UCSD-AML1 (cell line): ENCODE data around the gene LMTK2.
A peak's percentile ranks its signal among the peaks of the same experiment; 100 is the strongest.
"Not testable (repeated sequence)": the region's sequence is repeated elsewhere in the genome, so short reads cannot be mapped to it uniquely, and the experiment has no call there.

Experiments
- DNase-seq: peaks from one replicate; lab custom pipeline; 2025; ENCODE audit not compliant: unreplicated experiment; lab: John Stamatoyannopoulos, UW

Gene LMTK2

DNA sequence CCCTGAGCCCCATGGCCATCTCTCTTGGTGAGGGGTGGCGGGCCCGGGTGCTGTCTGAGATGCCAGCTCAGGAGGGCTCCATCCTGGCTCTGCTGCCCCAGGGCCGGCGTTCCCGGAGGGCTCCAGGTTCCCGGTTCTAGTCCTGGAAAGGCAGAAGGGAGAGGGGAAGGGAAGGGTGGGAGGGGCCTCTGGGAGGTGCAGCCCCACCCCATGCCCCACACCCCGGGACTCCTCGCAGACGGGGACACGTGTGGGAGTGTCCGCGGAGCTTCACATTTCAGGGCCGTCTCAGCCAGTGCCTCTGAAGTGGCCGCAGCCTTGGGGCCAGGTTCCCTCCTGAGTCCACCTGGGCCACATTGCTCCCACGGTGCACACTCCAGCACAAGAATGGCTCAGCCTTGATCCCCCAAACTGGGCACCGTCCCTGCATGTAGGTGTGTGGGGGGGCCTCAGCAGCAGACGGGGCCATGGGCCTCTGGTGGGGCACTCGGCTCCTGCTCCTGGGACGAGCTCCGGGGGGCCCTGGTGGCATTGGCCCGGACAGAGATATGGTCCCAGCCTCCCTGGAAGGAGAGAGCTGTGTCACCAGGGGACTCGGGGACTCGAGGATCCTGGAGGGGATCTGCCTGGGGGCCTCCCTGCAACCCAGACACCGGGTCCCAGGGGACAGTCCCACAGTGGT lies 110.4 kb downstream of the LMTK2 start:
- DNase-seq, result no peak

DNA sequence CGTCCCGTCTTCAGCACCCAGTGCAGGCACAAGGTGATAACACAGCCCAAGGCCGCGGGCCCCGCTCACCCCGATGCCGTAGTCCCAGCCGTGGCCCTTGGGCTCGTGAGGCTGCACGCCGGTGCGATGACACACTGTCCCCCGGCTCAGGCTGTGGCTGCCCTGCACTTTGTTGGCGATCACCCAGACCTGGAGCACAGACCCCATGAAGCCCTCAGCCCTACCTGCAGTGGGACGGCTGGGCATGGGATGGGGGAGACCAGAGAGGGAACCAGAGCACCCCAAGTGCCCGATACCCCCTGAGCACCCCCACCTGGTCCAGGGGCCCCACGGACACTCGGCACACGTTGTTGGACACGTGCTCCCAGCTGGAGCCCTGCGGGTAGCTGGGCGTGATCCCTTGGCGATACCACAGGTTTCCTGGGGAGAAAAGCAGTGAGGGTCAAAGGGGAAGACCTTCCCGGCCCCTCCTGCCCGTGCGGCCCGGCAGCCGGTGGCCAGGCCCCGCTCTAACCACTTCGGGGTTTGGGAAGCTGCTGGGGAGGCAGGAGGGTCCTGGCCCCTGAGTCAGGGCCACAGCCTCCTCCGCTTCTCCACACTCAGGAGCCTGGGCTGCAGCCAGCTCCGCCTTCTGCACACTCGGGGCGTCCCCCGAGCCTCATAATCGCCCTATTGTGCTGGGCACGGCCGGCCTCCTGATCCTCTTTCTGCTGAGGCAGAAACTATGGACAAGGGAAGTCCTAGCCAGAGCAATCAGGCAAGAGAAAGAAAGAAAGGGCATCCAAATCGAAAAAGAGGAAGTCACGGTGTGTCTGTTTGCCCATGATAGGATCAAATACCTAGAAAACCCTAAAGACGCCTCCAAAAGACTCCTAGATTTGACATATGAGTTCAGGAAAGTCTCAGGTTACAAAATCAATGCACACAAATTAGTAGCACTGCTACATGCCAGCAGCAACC lies 111.2 kb downstream of the LMTK2 start:
- DNase-seq, result peak; percentile 11

DNA sequence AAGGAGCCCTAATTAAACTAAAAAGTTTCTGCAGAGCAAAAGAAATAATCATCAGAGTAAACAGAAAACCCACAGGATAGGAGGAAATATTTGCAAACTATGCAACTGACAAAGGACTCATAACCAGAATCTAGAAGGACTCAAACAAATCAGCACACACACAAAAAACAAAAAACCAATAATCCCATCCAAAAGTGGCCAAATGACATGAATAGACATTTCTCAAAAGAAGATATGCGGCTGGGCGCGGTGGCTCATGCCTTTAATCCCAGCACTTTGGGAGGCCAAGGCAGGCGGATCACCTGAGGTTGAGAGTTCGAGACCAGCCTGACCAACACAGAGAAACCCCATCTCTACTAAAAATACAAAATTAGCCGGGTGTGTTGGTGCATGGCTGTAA lies 112.7 kb downstream of the LMTK2 start:
- DNase-seq, result not testable (repeated sequence)

DNA sequence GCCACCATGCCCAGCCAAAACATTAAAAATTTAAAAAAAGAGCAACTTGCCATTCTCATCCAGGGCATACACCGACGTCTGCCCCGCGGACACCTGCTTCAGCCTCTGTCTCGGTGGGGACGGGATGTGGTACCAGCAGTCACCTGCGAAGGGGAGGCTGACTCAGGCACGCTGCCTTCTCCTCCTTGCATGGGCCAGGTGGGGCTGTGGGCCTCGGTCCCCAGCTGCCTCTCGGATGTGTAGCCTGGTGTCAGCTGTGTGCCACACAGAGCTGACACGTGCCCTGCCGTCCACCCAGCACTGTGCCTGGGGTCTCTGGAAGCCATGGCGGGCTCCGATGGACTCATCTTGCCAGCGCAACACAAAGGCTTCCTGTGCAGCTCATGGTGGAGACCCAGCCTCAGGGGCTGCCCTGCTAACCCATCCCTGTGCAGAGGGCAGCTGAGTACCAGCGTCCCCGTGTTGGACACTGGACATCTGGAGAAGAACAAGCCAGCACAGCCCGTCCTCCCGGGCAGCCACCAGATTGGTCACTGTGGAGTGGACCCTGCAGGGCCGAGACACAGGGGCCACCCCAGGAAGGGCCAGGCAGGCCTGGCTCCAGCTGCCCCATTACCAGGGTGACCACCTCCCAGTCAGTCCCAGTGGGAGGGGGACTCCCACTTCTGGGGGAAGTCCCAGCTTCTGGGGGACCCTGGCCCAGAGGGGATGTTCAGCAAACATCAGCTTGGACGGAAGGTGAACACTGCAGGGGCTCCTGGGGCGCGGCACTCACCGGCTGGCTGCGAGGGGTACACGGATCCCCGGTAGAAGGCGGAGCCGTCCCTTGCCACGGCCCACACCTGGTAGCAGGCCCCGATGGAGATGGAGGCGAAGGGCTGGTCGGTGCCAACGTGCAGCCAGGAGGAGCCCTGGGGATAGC lies 115.2 kb downstream of the LMTK2 start:
- no peak for DNase-seq

DNA sequence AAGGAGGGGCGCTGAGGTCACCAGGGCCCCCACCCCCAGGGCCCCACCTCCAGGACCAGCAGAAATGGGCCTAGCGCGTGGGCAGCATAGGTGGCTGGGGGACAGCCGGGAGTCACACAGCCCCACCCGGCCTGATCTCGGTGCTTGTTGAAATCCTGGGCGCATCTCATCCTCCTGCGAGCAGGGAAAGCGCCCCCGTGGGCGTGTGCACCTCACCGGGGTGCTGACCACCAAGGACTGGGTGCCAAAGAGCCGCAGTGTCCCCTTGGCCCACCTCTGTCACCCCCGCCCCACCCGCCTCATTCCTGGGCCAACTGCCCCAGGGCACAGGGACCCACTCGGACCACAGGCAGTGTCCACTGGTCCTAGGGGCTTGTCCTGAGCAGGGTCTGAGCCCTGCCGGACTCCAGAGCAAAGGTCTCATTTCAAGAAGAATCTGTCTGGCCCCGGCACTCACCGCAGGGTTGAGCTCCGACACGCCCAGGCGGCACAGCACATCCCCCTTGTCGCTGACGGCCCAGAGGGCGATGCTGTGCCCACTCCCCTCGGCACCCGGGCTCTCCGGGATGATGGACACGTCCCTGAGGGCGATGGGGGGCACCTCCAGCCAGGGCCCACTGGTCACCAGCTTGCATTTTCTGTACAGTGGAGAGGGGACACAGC lies 116.0 kb downstream of the LMTK2 start:
- DNase-seq, result no peak

DNA sequence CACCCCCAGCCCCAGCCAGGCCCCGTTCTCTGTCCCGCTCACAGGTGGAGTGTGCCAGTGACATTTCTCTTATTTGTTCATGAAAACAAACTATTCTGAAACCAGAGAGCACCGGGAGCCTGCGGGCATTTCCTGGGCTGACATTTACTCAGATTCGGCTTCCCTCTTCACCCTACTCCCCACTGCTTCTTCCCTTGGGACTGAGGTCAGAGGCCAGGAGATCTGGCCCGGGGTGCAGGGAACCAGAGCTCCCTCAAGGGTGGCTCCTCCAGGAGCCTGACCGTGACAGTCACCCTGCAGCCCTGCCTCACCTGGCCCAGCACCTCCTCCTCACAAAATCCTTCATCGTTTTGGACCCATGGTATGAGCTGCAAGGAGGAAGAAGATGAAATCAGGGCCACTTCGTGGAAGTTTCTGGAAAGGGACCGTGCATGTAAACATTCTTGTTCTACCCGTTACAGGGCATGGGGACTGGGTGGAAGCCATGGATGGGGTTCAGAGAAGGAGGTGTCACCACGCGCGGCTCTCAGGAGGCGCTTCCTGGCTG lies 116.8 kb downstream of the LMTK2 start:
- DNase-seq, result no peak

DNA sequence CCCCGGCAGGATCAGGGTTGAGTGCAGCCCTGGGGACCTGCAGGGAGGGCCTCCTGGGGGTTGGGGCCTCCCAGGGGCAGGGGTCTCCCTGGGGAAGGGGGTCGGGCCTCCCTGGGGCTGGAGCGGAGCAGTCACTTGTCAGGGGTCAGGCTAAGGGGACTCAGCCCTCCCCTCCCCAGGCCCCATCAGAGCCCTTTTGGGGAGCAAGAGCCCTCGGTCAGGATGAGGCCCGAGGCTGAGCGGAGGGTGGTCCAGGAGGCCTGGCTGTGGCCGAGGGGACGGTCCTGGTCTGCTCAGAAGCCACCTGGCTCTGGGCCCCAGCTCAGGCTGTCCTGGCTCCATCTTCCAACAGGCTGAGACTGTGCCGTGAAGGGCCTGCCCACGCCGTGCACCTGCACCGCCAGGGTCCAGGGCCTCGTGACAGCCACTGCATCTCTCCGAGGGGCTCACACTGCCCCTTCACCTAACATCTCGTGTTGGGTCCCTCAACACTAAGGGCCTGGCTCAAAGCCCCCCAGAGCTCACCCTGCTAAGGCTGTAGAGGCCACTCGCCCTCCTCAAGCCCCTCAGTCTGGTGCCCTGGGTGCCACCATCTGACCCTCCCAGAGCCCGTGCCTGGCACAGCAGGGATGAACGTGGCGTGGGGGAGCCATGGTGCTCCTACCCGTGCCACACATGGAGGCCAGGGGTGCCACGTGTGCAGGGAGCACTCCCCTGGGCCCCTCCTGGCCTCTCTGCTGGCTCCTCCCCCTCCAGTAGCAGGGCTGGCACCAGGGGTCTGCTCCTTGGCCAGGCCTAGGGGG lies 117.4 kb downstream of the LMTK2 start:
- no peak for DNase-seq

DNA sequence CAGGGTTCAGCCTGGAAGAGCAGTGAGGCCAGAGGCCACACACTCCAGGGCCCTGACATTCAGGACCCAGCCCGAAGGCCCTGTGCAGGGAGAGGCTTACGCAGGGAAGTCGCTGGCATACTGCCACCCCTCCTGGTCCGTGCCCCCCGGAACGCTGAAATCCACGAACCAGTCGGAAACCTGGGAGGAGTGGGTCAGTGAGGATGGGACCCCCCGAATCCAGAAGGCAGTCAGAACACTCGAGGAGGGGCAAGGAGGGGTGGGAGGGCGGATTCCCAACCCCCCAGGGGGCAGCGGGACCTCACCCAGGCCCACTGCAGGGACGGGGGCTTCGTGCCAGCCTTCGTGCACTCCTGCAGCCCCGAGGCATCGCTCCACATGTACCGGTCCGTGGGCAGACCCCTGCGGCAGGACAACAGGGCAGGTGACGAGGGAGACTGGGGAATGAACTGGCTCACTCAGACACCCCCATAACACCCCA lies 118.1 kb downstream of the LMTK2 start:
- no peak for DNase-seq

DNA sequence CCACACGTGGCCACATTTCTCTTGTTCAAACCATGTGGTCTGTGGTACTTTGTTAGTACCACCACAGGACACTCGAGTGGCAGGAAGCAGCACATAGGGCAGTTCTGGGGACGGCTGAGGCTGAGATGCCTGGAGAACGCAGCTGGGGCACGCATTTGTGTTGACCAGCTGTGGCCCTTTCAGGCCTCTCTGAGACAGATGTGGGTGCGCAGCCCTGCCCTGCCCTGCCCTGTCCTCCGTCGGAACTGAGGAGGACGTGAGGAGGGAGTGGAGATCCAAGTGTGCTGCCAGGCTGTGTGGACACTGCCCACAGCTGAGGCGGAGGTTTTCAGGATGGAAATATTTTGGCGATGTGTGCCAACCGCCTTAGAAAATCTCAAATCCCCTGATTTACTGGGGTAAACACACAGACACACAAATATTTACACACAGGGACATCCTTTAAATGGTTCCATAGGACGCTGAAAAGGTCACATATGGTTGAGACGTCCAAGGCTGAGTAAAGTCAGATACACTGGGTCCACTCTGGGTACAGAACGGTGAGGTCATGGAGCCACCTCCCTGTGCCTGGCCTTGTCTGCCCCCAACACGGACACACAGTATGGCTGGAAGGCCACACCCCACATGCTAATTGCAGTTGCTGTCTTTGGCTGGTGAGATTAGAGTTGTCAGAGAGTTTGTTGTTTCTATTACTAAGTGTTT lies 119.4 kb downstream of the LMTK2 start:
- no peak for DNase-seq

DNA sequence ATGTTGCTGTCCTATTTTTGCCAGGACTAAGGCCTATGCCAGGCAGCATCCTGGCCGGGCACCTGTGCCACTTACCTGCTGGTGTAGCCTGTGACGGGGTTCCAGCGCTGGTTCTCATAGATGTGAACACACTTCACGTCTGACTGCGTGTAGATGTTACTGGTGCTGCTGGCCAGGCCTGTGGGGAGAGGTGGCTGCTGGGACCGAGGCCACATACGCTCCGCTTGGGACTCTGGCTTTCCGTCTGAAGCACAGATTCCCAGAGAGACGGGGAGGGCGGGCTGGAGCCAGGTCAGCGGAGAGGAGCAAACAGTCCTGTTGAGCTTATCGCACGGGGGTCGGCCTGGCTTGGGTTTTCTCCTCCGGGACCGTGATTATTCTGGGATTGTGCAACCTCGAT lies 121.3 kb downstream of the LMTK2 start:
- DNase-seq, result no peak

DNA sequence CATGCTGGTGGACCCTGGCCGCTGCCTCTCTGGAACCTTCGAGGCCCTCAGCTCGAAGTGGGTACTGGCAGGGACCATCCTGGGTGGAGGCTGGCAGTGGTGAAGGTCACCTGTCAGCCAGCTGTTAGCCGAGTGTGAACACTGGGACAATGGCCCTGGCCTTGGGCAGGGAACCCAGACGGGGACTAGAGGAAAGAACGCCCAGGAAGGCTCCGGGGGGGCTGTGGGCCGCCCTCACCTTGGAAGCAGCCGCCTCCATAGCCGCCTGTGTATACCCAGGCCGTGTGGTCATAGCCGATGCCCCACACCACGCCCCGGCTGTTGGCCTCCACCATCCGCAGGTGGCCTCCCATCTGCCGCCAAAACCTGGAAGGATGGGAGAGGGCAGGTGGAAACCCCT lies 122.1 kb downstream of the LMTK2 start:
- no peak for DNase-seq

DNA sequence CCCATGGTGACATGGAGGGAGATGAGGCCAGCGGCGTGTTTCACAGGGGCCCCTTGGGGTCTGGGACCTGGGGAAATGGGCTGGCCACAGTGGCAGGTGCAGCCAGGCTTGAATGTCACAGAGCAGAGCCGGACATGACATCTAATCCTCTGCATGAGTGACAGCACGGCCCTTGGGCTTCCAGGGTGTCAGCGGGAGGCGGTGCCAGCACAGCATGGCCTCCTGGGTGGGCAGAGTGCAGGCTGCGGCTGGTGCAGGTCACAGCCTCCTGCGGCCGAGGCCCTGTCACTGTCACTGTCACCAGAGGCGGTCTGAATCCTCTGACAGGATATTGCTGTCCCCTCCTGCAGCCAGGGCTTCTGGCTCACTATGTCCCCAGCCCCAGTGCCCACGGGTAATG lies 122.8 kb downstream of the LMTK2 start:
- DNase-seq, result no peak

DNA sequence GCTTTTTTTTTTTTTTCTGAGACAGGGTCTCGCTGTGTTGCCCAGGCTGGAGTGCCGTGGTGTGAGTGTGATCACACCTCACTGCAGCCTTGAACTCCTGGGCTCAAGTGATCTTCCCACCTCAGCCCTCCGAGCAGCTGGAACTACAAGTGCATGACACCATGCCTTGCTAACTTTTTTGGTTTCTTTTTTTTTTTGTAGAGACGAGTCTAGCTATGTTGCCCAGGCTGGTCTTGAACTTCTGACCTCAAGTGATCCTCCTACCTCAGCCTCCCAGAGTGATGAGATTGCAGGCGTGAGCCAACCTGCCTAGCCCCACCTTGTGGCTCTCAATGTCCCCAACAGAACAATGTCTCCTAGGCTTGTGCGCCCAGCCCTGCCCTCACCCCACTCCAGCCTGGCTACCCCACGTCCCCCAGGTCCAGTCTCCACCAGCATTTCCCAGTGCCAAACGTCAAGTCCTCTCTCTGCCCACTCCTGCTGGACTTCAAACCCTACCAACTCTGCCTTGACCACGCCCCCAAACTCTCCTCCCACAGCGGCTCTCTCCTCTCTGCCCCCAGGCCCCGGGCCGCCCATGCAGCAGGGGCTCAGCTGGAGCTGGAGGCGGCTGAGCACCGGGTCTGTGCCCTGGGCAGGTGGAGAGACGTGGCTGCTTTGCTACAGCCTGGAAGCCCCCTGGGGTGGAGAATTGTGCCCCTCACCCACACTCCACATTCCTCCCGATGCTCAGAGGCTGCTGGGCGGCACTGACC lies 123.5 kb downstream of the LMTK2 start:
- DNase-seq, result no peak

DNA sequence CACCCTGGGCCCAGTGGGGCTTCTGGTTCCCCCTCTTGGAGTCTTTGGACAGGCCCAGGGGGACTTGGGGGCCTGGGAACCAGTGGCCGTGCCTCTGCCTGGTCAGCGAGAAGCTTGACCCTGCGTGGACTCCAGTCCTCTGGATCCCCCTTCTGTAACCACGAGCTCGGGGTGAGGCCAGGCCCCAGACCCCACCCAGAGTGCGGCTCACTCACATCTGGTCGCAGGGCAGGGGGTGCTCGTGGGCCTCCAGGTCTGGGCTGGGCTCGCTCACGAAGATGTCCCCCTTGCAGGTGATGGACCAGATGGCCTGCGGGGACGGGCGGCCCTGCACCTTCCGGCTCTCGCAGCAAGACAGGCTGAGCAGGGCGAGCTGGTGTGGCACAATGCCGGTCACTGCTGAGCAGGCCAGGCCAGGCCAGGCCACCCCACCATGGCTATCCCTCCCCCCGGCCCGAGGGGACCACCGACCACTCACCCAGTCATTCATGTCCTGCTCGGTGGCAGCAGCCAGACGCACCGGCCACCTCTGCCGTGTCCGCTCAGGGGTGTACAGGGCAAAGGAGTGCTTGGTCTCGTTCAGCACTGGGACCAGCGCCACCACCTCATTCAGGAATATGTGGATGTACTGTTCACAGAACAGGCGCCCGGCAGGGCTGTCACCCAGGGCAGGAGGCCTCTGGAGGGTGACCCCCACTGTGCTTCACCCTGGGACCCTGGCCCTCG lies 124.2 kb downstream of the LMTK2 start:
- DNase-seq, result no peak

DNA sequence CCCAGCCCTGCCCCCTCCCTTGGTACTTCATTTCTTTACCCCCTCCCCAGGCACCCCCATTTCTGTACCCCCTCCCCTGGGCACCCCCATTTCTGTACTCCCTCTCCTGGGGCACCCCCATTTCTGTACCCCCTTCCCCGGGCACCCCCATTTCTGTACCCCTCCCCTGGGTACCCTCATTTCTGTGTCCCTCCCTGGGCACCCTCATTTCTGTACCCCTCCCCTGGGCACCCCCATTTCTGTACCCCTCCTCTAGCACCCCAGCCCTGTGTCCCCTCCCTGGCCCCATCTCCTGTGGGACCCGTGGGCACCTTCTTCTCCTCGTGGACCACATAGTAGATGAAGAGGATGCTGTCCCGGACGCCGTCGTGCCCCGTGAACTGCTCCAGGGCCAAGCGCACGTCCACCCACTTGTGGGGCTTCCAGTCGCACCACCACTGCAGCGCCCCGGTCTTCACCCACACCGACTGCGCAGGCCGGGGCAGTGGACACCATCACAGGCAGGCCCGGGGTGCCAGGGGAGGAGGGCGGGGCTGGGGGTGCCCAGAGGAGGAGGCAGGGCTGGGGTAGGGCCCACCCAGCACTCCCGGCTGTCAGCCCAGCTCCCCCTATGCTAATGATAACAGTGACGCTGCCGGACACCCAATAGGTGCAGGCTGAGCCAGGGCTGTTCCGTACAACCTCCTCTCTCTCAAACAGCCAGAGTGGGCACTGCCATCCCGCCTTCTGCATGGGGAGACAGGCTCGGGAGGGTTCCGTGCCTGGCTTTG lies 125.0 kb downstream of the LMTK2 start:
- no peak for DNase-seq

DNA sequence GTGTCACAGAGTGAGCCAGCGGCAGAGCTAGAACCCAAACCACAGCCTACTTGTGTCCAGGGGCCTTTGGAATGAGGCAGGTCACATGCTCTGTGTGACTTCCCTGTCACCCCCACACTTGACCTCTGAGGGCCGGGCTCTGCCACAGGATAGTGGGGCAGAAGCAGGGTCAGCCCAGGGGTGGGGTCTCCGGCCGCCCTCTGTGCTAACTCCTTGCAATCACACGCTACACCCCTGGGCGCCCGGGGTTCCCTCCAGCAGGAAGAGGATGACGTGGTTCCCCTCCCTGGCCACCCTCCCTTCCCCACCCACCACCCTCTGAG lies 125.6 kb downstream of the LMTK2 start:
- DNase-seq, result no peak

DNA sequence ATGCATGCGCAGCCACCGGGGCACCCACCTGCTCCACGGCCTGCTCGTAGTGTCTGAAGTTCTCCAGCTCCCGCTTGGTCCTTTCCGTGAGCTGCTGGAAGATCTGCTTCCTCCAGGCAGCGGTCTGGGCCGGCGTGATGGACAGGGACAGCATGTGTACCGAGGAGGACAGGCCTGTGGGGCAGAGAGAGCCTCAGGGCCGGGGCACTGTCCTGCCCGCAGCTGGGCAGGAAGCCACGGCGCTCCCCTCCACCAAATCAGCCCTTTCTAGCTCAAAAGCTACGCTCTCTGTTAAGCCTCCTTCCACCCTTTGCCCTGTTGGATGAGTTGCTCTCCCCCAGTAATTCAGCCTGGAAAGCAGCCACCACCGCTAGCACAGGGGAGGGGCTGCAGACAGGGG lies 126.1 kb downstream of the LMTK2 start:
- DNase-seq, result no peak
